GM12891 (cell line): ENCODE measurements around the gene IQSEC2. TPM values are rescaled to one million over a fixed set of nuclear protein-coding genes. Genes with fewer than 3 reads are reported as not detected.

ENCODE experiments used
- DNase-seq: peaks from one replicate; pipeline ENCODE4 v3.0.0; 2011; ENCODE audit warnings: low spot score; ENCODE audit not compliant: insufficient read length
- FAIRE-seq: peaks from 2 replicates; lab custom pipeline; 2011; peaks lifted over from hg19 to GRCh38; lab: Jason Lieb, UNC
- PAX5 ChIP-seq: IDR thresholded peaks from 2 replicates; pipeline ENCODE4 v1.6.1; 2011; ENCODE audit warnings: low read length, moderate library complexity, mild to moderate bottlenecking; ENCODE audit not compliant: insufficient read depth, severe bottlenecking
- POLR2A ChIP-seq: IDR thresholded peaks from 2 replicates; pipeline ENCODE4 v1.6.1; 2011; ENCODE audit warnings: low read depth, low read length, control low read depth
- POLR2AphosphoS5 ChIP-seq: IDR thresholded peaks from 2 replicates; pipeline ENCODE4 v1.6.1; 2011; ENCODE audit warnings: low read depth, low read length, control low read depth
- POU2F2 ChIP-seq: IDR thresholded peaks from 2 replicates; pipeline ENCODE4 v1.6.1; 2011; ENCODE audit warnings: low read depth, mild to moderate bottlenecking, control low read depth, low read length, moderate library complexity
- SPI1 ChIP-seq: IDR thresholded peaks from 2 replicates; pipeline ENCODE4 v1.6.1; 2011; ENCODE audit warnings: low read depth, low read length, control low read depth
- TAF1 ChIP-seq: IDR thresholded peaks from 2 replicates; pipeline ENCODE4 v1.6.1; 2011; ENCODE audit warnings: low read depth, low read length, control low read depth
- polyA plus RNA-seq: library from polyadenylated mRNA; unstranded; fragments of >200 nt; gene quantifications from one replicate; pipeline ENCODE4 v1.2.1, GENCODE V29; 2012; ENCODE audit warnings: low read depth, missing spikeins, inconsistent platforms; ENCODE audit not compliant: missing spikeins

IQSEC2 gene
- polyA plus RNA-seq: 0.13 TPM

DNA sequence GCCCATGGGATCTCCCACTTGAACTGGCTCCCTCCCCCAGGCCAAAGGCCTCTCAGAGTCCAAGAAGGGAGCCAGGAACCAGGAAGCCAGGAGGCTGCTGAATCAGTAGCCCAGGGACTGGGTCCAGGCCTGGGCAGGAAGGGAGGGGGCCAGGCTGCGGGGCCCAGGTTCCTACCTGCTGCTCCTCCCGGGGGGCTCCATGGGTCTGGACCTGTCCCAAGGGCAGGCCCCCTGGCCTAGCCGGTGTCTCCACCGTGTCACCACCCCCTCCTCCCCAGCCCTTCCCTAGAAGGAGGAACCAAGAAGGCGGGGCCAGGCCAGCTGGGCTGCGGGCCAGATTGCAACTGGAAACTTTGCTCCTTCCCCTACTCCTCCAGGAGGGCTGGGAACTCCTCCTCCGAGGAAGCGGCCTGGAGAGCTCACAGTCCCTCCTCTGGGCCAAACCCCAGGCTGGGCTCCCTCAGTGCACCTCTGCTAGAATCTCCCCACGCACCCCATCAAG is at the start of gene IQSEC2:
Gene IQSEC2 (minus strand): TSS at position 264 of the 502 bp plus-strand sequence.
- DNase-seq (no peak), FAIRE-seq (no peak)
- no peak for TF ChIP-seq POLR2AphosphoS5

DNA sequence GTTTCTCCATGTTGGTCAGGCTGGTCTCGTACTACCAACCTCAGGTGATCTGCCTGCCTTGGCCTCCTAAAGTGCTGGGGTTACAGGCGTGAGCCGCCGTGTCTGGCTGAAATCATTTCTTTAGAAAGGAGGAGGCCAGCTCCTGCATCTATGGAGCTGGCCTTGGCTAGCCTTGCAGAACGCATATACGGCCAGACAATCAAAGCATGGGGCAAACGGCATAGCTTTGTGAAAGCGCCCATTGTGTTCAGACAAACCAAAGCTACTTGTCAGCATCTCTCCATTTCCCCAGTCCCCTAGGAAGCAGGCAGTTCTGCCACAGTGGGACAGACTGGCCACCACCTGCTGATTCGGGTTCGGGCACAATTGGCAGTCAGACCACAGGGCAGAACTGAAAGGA is 48.9 kb upstream of the IQSEC2 start:
- TF ChIP-seq PAX5 (no peak), POLR2AphosphoS5 (no peak), TAF1 (no peak), POU2F2 (no peak), SPI1 (no peak), POLR2A (no peak)
- FAIRE-seq (no peak), DNase-seq (no peak)

- FAIRE-seq (peak; percentile 16), DNase-seq (no peak)
- TF ChIP-seq SPI1: peak; percentile 65
- TF ChIP-seq POLR2A: no peak
These were observed 43.4 kb upstream of the IQSEC2 start for GRCh38 chrX:53324803-53325202.

- no peak for FAIRE-seq
- DNase-seq: no peak
- TF ChIP-seq POLR2AphosphoS5 (no peak), POU2F2 (no peak)
These were observed 42.7 kb upstream of the IQSEC2 start for GRCh38 chrX:53324085-53324484.

- DNase-seq (no peak), FAIRE-seq (no peak)
- TF ChIP-seq PAX5 (no peak), SPI1 (no peak)
These were observed 41.8 kb upstream of the IQSEC2 start for GRCh38 chrX:53323196-53323595.

- DNase-seq (no peak), FAIRE-seq (no peak)
- TF ChIP-seq TAF1: no peak
- no peak for TF ChIP-seq PAX5
- no peak for TF ChIP-seq POLR2A
- no peak for TF ChIP-seq SPI1
- no peak for TF ChIP-seq POLR2AphosphoS5
- no peak for TF ChIP-seq POU2F2
These were observed 40.6 kb upstream of the IQSEC2 start for GRCh38 chrX:53321943-53322497.

- DNase-seq (no peak), FAIRE-seq (no peak)
- TF ChIP-seq SPI1 (no peak), POLR2AphosphoS5 (no peak), TAF1 (no peak), PAX5 (no peak), POLR2A (no peak), POU2F2 (no peak)
These were observed 40.0 kb upstream of the IQSEC2 start for GRCh38 chrX:53321230-53321942.

GRCh38 chrX:53320543-53321229 is 39.3 kb upstream of the IQSEC2 start:
- TF ChIP-seq TAF1 (no peak), SPI1 (no peak), POLR2AphosphoS5 (no peak), POLR2A (no peak), PAX5 (no peak), POU2F2 (no peak)
- DNase-seq (no peak), FAIRE-seq (no peak)

- DNase-seq: no peak
These were observed 38.5 kb upstream of the IQSEC2 start for GRCh38 chrX:53319614-53320542.

More at GRCh38 chrX:53319614-53320542, 38.5 kb upstream of the IQSEC2 start:
- TF ChIP-seq SPI1: no peak
- TF ChIP-seq TAF1: no peak
- no peak for TF ChIP-seq POU2F2
- no peak for TF ChIP-seq POLR2A
- TF ChIP-seq PAX5: no peak
- no peak for TF ChIP-seq POLR2AphosphoS5
- FAIRE-seq: no peak
